ENCODE data around the gene SLC9A9. TPM values are rescaled to one million over a fixed set of nuclear protein-coding genes. Genes with fewer than 3 reads are reported as not detected.

SLC9A9 gene
- polyA plus RNA-seq, 1 of the 3 experiments (the other 2 are of a cell fraction), result 0.05 TPM

DNA sequence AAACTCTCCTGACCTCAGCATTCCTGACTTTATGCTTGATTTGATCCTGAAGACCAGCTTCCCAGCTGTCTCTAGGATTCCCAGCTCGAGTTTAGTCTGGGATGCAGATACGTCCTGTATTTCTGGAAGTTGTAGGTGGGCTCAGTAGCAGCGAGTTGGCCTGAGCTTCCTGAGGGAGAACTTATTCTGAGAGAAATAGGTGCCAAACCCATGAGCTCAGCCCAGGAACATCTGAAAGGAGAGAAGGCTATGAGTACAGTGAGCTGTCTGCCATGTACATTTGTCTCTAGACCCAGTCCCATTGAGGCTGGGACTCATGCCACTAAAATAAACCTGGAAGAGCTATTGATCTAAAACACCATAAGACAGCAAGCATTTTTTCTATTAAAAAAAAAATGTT, 36.6 kb upstream of the SLC9A9 start:
- H3F3A ChIP-seq (replicated peaks; ENCODE audit: insufficient read depth), result no peaks in the 10 kb centered on the region
- no peak overlapping the region for H2AFZ ChIP-seq (ENCODE audit: low read depth)
- no peak overlapping the region for H3K27ac ChIP-seq (ENCODE audit: low read depth in 2 of 2, low read length in 1 of 2)
- H3K9me2 ChIP-seq, result no peaks in the 10 kb centered on the region
- peaks cover 6% of the 10 kb centered on the region; the same call in 1 of the 2 replicates for H3K27me3 ChIP-seq (ENCODE audit: insufficient read depth)
- TF ChIP-seq RAD21 (IDR thresholded peaks at IDR 0.05; ENCODE audit: low read length), result no peak
- no peak for TF ChIP-seq ZBTB33 (IDR thresholded peaks at IDR 0.05; ENCODE audit: borderline replicate concordance, low read depth)
- TF ChIP-seq EZH2phosphoT487 (IDR thresholded peaks at IDR 0.05; ENCODE audit: borderline replicate concordance, low read depth), result no peak
- no peak for TF ChIP-seq TCF12 (IDR thresholded peaks at IDR 0.05)
- no peak for TF ChIP-seq FOSL2 (IDR thresholded peaks at IDR 0.05; ENCODE audit: borderline replicate concordance, low read depth)
- no peak for TF ChIP-seq NFIC (IDR thresholded peaks at IDR 0.05; ENCODE audit: borderline replicate concordance)
- no peak for TF ChIP-seq MEF2A (IDR thresholded peaks at IDR 0.05; ENCODE audit: borderline replicate concordance, low read depth)
- DNase-seq, result no peak
- no peak overlapping the region for H3K4me3 ChIP-seq (ENCODE audit: low read depth in 2 of 2, low read length in 1 of 2)
- ChIA-PET CTCF (interaction anchor here (0.7 to 1.2 kb wide), 8 partner anchors 9 to 148 kb away, joined by 3 to 6 read pairs (median 3); no protein-coding TSS in a partner anchor), POLR2A (no interaction called here)
- H3K79me2 ChIP-seq (ENCODE audit: insufficient read depth), result no peaks in the 10 kb centered on the region
- H4K20me1 ChIP-seq (ENCODE audit: insufficient read depth), result no peaks in the 10 kb centered on the region
- H3K9me3 ChIP-seq, result no peaks in the 10 kb centered on the region
- H3K9ac ChIP-seq, result no peak overlapping the region
- no peak overlapping the region for H3K4me2 ChIP-seq
- H3K36me3 ChIP-seq (replicated peaks in 1 of 2; ENCODE audit: control insufficient read depth in 1 of 2, insufficient read depth in 2 of 2, low read length in 1 of 2), result no peaks in the 10 kb centered on the region
- H3K4me1 ChIP-seq (ENCODE audit: control insufficient read depth in 1 of 2, insufficient read depth in 2 of 2, low read depth in 1 of 2, low read length in 1 of 2), result no peaks in the 10 kb centered on the region
- WGBS (ENCODE audit: low lambda C conversion rate), result 3% methylated on average over 3 of the region's 3 CpGs

DNA sequence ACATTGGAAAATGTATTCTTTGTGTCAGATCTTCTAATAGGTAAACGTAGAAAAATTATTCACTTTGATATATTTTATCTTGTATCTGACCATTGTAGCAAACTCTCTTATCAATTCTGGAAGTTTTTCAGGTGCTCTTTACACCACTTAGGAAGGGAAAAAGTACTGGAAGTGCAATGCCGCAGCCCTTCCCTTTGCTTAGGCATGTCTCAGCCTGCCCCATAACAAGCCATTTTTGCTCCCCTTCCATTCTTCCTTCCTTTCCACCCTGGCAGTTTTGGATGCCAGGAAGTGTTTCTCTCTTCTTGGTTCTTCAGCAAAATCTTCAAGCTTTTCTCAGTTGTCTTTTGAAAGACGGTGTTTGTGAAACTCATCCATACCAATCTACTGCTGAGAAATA, 34.9 kb upstream of the SLC9A9 start:
- CTCF ChIA-PET, result interaction anchor here (1.2 kb wide), 1 partner anchor 209 kb away, joined by 3 read pairs; no protein-coding TSS in a partner anchor
- H3F3A ChIP-seq (replicated peaks; ENCODE audit: insufficient read depth), result no peaks in the 10 kb centered on the region
- H3K36me3 ChIP-seq (replicated peaks in 1 of 2; ENCODE audit: control insufficient read depth in 1 of 2, insufficient read depth in 2 of 2, low read length in 1 of 2), result no peaks in the 10 kb centered on the region
- 24% methylated on average over 3 of the region's 3 CpGs for WGBS (ENCODE audit: low lambda C conversion rate)
- no peaks in the 10 kb centered on the region for H3K9me3 ChIP-seq
- no peaks in the 10 kb centered on the region for H4K20me1 ChIP-seq (ENCODE audit: insufficient read depth)
- 0 out of 2 replicates have a peak, but pooled peaks cover 4% of the 10 kb centered on the region for H3K27me3 ChIP-seq (ENCODE audit: insufficient read depth)
- H3K4me2 ChIP-seq, result no peak overlapping the region
- H3K9me2 ChIP-seq, result no peaks in the 10 kb centered on the region
- H2AFZ ChIP-seq (ENCODE audit: low read depth), result no peak overlapping the region
- H3K27ac ChIP-seq (ENCODE audit: low read depth in 2 of 2, low read length in 1 of 2), result no peak overlapping the region
- H3K79me2 ChIP-seq (ENCODE audit: insufficient read depth), result no peaks in the 10 kb centered on the region
- no peak for DNase-seq
- H3K4me1 ChIP-seq (ENCODE audit: control insufficient read depth in 1 of 2, insufficient read depth in 2 of 2, low read depth in 1 of 2, low read length in 1 of 2), result no peaks in the 10 kb centered on the region
- no peak overlapping the region for H3K4me3 ChIP-seq (ENCODE audit: low read depth in 2 of 2, low read length in 1 of 2)
- POLR2A ChIA-PET, result no interaction called here
- H3K9ac ChIP-seq, result no peak overlapping the region
- TF ChIP-seq ELF1 (IDR thresholded peaks at IDR 0.05) (no peak), FOXJ3 (CRISPR knock-in tag; IDR thresholded peaks at IDR 0.05) (no peak), RFX5 (IDR thresholded peaks at IDR 0.05; ENCODE audit: low read length) (no peak), FOXM1 (IDR thresholded peaks at IDR 0.05; ENCODE audit: low read depth) (no peak), GATA2 (CRISPR knock-in tag; IDR thresholded peaks at IDR 0.05) (no peak), POLR2AphosphoS5 (IDR thresholded peaks at IDR 0.05; ENCODE audit: low read depth, low read length) (no peak), TCF12 (IDR thresholded peaks at IDR 0.05) (no peak), SMC3 (IDR thresholded peaks at IDR 0.05; ENCODE audit: low read depth, low read length) (no peak), TEAD4 (IDR thresholded peaks at IDR 0.05; ENCODE audit: borderline replicate concordance, insufficient read depth) (no peak), CHD2 (IDR thresholded peaks at IDR 0.05; ENCODE audit: low read length, partially characterized antibody) (no peak), EZH2phosphoT487 (IDR thresholded peaks at IDR 0.05; ENCODE audit: borderline replicate concordance, low read depth) (no peak), NFIC (IDR thresholded peaks at IDR 0.05; ENCODE audit: borderline replicate concordance) (no peak), MEF2A (IDR thresholded peaks at IDR 0.05; ENCODE audit: borderline replicate concordance, low read depth) (no peak)
- TF ChIP-seq, protein P1, sequence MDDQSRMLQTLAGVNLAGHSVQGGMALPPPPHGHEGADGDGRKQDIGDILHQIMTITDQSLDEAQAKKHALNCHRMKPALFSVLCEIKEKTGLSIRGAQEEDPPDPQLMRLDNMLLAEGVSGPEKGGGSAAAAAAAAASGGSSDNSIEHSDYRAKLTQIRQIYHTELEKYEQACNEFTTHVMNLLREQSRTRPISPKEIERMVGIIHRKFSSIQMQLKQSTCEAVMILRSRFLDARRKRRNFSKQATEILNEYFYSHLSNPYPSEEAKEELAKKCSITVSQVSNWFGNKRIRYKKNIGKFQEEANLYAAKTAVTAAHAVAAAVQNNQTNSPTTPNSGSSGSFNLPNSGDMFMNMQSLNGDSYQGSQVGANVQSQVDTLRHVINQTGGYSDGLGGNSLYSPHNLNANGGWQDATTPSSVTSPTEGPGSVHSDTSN (IDR thresholded peaks at IDR 0.05), result no peak
- TF ChIP-seq, protein P2, sequence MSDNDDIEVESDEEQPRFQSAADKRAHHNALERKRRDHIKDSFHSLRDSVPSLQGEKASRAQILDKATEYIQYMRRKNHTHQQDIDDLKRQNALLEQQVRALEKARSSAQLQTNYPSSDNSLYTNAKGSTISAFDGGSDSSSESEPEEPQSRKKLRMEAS (IDR thresholded peaks at IDR 0.05; ENCODE audit: low read depth), result no peak
- TF ChIP-seq, protein P3, sequence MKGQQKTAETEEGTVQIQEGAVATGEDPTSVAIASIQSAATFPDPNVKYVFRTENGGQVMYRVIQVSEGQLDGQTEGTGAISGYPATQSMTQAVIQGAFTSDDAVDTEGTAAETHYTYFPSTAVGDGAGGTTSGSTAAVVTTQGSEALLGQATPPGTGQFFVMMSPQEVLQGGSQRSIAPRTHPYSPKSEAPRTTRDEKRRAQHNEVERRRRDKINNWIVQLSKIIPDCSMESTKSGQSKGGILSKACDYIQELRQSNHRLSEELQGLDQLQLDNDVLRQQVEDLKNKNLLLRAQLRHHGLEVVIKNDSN (IDR thresholded peaks at IDR 0.05; ENCODE audit: borderline replicate concordance, low read depth), result no peak
- TF ChIP-seq, protein P4, sequence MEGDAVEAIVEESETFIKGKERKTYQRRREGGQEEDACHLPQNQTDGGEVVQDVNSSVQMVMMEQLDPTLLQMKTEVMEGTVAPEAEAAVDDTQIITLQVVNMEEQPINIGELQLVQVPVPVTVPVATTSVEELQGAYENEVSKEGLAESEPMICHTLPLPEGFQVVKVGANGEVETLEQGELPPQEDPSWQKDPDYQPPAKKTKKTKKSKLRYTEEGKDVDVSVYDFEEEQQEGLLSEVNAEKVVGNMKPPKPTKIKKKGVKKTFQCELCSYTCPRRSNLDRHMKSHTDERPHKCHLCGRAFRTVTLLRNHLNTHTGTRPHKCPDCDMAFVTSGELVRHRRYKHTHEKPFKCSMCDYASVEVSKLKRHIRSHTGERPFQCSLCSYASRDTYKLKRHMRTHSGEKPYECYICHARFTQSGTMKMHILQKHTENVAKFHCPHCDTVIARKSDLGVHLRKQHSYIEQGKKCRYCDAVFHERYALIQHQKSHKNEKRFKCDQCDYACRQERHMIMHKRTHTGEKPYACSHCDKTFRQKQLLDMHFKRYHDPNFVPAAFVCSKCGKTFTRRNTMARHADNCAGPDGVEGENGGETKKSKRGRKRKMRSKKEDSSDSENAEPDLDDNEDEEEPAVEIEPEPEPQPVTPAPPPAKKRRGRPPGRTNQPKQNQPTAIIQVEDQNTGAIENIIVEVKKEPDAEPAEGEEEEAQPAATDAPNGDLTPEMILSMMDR (IDR thresholded peaks at IDR 0.05), result no peak

All from SK-N-SH (cell line).